NOMO-1 treated with dmso at 0.1 percent for 144 hours (cell line): ENCODE measurements around the gene POLR2I.

ENCODE experiments used
- DNase-seq: peaks from one replicate; lab custom pipeline; 2025; ENCODE audit not compliant: unreplicated experiment; lab: John Stamatoyannopoulos, UW

The POLR2I gene

DNA sequence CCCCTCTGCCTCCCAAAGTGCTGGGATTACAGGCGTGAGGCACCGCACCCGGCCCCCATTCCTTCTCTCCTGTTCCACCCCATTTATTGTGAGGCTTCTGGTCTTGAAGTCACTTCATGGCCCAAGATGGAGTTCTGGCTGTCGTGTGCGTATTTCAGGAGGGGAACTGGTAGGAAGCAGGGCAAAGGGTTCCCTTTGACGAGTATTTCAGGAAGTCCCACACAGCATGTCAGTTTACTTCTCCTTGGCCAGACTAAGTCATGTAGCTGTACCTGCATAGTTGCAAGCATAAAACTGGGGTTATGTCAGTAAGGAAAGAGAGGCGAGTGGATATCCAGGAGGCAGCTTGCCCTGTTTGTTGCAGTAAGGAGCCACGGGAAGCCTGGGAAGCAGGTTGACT lies 49.8 kb downstream of the POLR2I start:
- DNase-seq, result no peak
